ENCODE measurements around the gene SEMA4A.

DNA sequence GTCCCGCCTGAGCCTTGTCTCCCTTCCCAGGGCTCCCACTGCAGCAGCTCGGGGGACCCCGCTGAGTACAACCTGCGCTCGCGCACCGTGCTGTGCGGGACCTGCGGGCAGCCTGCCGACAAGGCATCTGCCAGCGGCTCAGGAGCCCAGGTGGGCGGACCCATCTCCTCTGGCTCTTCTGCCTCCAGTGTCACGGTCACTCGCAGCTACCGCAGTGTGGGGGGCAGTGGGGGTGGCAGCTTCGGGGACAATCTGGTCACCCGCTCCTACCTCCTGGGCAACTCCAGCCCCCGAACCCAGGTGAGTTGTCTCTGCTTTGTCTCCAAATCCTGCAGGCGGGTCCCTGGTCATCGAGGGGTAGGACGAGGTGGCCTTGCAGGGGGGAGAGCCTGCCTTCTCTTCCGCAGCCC, 14.9 kb upstream of the SEMA4A start:
- TF ChIP-seq YY1 (IDR thresholded peaks at IDR 0.05; ENCODE audit: low read depth) = no peak
- TF ChIP-seq, protein P1, sequence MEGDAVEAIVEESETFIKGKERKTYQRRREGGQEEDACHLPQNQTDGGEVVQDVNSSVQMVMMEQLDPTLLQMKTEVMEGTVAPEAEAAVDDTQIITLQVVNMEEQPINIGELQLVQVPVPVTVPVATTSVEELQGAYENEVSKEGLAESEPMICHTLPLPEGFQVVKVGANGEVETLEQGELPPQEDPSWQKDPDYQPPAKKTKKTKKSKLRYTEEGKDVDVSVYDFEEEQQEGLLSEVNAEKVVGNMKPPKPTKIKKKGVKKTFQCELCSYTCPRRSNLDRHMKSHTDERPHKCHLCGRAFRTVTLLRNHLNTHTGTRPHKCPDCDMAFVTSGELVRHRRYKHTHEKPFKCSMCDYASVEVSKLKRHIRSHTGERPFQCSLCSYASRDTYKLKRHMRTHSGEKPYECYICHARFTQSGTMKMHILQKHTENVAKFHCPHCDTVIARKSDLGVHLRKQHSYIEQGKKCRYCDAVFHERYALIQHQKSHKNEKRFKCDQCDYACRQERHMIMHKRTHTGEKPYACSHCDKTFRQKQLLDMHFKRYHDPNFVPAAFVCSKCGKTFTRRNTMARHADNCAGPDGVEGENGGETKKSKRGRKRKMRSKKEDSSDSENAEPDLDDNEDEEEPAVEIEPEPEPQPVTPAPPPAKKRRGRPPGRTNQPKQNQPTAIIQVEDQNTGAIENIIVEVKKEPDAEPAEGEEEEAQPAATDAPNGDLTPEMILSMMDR (IDR thresholded peaks at IDR 0.05) = no peak
- no peak for TF ChIP-seq TAF1 (IDR thresholded peaks at IDR 0.05; ENCODE audit: borderline replicate concordance, low read depth, low read length)
- no peak for TF ChIP-seq JUND (IDR thresholded peaks at IDR 0.05)
- no peak for TF ChIP-seq CHD2 (IDR thresholded peaks at IDR 0.05; ENCODE audit: low read length, partially characterized antibody)
- TF ChIP-seq, protein P2, sequence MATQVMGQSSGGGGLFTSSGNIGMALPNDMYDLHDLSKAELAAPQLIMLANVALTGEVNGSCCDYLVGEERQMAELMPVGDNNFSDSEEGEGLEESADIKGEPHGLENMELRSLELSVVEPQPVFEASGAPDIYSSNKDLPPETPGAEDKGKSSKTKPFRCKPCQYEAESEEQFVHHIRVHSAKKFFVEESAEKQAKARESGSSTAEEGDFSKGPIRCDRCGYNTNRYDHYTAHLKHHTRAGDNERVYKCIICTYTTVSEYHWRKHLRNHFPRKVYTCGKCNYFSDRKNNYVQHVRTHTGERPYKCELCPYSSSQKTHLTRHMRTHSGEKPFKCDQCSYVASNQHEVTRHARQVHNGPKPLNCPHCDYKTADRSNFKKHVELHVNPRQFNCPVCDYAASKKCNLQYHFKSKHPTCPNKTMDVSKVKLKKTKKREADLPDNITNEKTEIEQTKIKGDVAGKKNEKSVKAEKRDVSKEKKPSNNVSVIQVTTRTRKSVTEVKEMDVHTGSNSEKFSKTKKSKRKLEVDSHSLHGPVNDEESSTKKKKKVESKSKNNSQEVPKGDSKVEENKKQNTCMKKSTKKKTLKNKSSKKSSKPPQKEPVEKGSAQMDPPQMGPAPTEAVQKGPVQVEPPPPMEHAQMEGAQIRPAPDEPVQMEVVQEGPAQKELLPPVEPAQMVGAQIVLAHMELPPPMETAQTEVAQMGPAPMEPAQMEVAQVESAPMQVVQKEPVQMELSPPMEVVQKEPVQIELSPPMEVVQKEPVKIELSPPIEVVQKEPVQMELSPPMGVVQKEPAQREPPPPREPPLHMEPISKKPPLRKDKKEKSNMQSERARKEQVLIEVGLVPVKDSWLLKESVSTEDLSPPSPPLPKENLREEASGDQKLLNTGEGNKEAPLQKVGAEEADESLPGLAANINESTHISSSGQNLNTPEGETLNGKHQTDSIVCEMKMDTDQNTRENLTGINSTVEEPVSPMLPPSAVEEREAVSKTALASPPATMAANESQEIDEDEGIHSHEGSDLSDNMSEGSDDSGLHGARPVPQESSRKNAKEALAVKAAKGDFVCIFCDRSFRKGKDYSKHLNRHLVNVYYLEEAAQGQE (IDR thresholded peaks at IDR 0.05; ENCODE audit: low read depth, low read length) = no peak
